HG02840 (cell line): ENCODE results near the gene ZNRF4.
"Not testable (repeated sequence)": the region's sequence is repeated elsewhere in the genome, so short reads cannot be mapped to it uniquely, and the experiment has no call there.

ENCODE experiments used
- ATAC-seq: cut with Tn5 transposase; IDR thresholded peaks from one replicate; pipeline ENCODE4 v1.9.1; 2021; ENCODE audit warnings: mild to moderate bottlenecking, moderate library complexity, moderate number of reproducible peaks; ENCODE audit not compliant: unreplicated experiment, low FRiP score

Gene ZNRF4, protein sequence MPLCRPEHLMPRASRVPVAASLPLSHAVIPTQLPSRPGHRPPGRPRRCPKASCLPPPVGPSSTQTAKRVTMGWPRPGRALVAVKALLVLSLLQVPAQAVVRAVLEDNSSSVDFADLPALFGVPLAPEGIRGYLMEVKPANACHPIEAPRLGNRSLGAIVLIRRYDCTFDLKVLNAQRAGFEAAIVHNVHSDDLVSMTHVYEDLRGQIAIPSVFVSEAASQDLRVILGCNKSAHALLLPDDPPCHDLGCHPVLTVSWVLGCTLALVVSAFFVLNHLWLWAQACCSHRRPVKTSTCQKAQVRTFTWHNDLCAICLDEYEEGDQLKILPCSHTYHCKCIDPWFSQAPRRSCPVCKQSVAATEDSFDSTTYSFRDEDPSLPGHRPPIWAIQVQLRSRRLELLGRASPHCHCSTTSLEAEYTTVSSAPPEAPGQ

DNA sequence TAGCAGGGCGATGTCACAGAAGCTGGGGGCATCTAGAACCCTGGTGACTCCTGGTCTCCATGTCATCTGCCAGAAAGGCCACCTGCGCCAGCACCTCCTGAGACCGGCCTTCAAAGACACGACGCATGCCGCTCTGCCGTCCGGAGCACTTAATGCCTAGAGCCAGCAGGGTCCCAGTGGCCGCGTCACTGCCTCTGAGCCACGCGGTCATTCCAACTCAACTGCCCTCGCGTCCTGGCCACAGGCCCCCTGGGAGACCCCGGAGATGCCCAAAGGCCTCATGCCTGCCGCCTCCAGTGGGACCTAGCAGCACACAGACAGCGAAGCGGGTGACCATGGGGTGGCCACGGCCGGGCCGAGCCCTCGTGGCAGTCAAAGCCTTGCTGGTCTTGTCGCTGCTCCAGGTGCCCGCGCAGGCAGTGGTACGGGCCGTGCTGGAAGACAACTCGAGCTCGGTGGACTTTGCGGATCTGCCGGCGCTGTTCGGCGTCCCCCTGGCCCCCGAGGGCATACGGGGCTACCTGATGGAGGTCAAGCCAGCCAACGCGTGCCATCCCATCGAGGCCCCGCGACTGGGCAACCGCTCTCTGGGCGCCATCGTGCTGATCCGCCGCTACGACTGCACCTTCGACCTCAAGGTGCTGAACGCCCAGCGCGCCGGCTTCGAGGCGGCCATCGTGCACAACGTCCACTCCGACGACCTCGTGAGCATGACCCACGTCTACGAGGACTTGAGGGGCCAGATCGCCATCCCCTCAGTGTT is at the start of gene ZNRF4:
Gene ZNRF4 (plus strand): TSS at position 51 of the 763 bp plus-strand sequence. CDS start 75 bp downstream, at position 126.
- ATAC-seq = no peak

DNA sequence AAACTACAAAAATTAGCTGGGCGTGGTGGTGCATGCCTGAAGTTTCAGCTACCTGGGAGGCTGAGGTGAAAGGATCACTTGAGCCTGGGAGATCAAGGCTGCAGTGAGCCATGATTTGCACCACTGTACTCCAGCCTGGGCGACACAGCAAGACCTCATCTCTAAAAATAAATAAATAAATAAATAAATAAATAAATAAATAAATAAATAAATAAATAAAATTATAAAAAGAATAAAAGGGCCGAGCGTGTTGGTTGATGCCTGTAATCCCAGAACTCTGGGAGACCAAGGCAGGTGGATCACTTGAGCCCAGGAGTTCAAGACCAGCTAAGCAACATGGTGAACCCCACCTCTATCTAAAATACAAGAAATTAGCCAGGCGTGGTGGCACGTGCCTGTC is 49.0 kb upstream of the ZNRF4 start:
- not testable (repeated sequence) for ATAC-seq

DNA sequence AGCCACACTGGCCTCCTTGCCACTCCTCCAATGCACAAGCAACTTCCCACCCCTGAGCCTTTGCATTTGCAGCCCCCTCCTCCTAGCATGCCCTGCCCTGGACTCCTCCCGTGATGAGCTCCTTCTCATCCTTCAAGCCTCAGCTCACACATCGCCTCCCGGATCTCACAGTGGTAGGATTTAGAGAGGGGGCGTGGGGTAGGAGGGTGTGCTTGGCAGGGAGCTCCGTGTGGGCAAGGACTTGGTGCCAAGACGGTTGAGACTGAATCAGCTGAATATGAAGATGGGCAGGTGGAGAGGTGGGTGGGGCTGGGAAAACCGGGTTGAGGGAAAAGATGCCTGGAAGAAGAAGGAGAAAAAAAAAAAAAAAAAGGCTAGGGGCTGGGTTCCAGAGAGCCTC is 48.4 kb upstream of the ZNRF4 start:
- ATAC-seq = no peak

DNA sequence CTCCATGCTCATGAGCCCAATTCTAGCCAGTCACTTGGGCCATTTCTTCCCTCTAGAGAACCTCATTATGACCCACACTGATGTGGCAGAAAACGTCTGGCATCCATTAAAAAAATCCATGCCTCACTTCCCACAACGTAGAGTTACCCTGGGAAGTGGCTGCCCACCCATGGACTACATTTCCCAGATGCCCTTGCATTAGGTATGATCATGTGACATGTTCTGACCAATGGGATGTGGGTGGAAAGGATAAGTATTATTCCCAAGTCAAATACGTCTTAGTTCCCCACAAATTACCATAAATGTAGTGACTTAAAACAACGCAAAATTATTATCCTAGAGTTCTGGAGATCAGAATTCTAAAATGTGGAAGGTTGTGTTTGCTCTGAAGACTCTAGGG is 47.9 kb upstream of the ZNRF4 start:
- ATAC-seq = no peak

DNA sequence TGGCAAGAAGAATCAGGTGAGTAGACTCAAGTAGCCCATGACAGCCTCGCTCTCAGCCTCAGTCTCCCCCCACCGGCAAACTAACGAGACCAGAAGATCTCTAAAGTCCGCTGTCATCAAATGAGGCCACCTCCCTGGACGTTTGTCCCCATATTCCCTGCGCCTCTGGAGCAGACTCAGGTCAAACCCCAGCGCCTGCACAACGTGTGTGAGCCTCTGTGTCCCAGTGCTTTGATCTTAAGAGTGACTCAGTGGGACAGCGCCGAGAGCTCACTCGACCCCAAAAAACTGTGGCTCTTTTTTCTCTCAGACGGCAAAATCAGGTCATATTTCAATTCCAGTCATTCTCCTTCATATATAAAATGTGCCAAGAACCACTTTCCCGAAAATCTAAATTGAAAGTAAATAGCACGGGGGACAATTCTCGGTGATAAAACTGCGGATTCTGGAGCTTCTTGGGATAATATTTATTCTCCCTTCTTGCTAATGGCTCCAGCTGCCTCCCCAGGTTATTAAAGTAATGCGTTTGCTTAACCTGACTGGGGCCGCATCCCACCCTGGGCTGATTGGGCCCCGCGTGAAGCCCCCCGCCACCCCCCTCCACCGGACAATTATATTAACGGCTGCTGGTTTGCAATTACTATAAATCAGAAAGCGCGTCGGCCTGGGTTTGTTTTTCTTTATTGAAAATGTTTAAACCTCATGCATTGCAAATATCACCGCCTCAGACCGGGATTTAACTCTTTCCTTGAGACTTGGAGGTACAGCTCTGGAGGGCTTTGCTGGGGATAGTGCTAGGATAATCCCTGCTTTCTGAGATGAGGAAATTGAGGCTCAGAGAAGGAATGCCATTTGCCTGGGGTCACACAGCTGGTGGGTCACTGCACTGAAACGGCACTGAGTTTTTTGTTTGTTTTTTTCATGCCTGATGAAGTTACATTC is 37.5 kb upstream of the ZNRF4 start:
- no peak for ATAC-seq

DNA sequence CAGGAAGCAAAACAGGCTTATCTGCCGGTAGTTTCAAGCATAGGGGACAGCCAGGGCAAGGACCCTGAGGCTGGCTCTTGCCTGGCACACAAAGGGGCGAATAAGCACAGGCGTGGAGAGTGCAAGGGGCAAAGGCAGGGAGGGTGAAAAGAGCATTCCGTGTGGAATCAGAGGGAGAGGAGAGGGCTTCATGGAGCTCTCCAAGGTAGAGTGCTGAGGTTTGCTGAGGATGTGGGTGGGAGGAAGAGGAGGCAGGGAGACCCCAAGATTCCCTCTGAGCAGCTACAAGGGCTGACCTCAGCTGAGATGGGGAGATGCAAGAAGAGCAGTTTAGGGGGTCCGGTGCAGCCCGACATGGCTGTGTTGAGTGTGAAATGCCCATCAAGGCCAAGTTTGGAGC is 36.5 kb upstream of the ZNRF4 start:
- ATAC-seq = no peak

DNA sequence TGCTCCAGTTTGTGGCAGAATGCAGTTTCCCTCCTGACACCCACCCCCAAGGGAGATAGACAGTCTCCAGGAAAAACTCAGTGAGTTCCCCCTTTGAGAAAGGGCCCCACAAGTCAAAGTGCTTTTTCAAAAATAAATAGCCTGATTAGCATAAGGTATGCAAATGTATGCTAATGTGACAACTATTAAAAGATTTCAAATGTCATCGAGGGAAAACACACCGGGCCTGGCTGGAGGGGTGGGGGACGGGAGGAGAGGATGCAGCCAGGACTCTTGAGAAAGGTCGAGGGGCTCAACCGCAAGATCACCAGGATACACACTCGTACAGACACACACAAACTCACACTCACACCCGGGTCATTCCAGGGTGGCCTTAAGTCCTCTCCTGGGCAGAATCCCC is 34.3 kb upstream of the ZNRF4 start:
- ATAC-seq = no peak

DNA sequence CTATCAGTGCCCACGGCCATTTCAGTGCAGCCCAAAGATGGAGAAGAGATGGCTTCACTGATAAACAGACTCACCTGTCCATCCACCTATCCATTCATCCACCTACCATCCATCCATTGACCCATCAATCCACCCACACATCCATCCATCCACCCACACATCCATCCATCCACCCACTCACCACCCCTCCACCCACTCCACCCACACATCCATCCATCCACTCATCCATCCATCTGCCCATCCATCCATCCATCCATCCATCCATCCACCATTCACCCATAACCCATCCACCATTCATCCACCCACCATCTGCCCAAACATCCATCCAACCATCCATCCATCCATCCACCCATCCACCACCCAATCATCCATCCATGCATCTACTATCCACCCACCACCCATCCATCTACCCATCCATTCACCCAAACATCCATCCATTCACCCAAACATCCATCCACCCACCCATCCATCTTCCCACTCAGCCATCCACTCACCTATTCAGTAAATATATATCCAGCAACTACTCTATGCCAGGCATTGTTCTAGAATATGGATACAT is 31.6 kb upstream of the ZNRF4 start:
- no peak for ATAC-seq

DNA sequence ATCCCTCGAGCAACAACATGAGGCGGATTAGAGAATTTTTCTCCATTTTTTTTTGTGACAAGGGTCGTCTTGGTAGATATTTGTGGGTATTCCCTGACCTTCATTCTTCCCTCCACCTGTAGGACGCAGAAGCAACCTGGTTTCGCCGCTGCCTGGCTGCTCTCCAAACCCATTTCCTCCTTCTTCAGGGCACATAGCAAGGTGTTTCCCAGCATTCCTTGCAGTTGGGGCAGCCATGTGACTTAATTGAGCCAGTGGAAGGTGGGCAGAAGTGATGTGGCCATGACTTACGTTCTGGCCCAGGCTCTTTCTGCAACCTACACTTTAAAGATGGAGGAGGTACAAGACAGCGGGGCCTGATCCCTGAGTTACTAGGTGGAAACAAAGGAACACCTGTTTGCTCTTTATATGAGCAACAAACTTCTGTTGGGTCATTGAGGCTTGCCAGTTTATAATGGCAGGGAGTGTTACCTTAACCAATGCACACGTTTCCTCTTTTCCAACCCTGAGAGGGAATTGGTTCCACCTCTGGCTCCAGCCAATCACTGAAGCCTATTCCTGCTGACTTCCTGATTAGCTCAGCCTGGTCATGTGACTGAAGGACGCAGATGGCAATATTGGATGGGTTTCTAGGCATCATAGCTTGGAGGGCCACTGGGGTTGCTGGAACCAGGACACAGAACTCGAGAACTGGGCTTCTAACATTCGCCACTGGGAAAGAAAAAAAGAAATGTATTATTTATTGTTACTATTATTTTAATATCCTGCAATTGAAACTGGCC is 30.8 kb upstream of the ZNRF4 start:
- ATAC-seq = no peak

DNA sequence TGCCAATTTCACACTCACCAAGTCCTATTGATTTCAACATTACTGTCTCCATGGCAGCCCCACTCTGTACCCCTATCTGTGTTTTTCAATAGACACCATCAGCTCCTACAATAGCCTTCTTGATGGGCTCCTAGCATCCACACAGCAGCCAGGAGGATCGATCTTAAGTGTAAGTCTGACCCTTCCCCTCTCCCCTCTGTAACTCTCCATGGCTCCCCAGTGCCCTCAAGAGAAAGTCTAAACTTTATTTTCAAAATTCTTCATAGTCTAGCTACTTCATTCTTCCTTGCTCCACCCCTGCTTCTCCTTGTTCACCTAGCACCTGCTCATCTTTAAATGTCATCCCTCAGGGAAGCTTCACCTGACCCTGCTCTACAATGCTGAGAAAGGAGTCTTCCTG is 30.0 kb upstream of the ZNRF4 start:
- no peak for ATAC-seq

DNA sequence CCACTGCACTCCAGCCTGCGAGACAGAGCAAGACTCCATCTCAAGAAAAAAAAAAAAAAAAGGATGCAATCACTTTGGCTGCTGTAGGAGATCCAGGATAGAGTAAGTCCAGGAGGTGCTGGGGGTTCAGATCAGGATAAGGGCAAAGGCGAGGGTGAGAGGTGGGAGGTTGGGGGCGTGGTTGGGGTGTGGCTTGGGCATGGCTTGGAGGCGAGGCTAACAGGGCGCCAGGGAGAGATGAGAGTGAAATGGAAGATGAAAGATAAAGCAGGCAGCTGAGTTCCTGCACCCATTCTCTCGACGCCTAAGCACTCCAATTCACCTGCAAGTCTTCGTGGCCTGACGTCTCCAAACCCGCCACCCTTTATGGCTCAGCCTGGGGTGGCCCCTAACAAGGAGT is 25.0 kb upstream of the ZNRF4 start:
- no peak for ATAC-seq

DNA sequence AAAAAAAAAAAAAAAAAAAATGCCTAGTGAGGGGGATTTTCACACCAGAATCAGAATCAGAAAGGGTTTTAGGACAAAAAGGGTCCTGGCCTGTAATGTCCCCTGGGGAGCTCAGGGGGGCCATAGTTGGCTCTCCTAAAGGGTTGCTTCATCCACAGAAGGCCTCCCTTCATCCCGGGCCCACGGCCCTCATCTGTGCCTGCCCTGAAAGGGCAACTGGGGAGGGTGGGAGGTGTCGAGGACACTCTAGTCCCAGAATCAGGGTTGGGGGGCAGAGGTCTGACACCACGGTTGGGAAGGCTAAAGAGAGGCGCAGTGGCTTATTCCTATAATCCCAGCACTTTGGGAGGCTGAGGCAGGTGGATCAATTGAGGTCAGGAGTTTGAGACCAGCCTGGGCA is 22.5 kb upstream of the ZNRF4 start:
- no peak for ATAC-seq

DNA sequence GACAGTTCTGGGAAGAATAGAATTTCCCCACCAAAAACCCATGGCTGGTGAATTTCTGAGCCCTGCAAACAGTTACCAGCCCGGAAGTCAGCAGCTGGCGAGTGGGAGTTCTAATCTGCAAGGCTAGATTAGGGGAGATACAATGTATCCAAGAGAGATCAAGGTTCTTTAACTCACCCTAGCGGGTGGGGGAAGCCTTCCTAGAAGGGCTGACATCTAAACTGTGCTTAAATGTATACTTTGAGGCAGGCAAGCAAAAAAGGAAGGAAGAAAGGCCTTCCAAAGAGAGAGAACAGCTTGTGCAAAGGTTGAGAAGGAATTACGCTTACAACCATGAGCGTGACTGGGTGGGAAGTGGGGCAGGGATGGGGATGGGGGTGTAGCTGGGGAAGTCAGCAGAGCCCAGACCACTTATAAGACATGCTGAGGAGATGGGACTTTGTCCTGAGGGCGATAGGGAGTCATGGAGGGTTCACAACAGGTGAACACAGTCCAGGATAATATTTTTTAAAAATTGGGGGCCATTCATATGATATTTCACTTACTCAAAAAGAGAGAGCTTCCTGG is 20.8 kb upstream of the ZNRF4 start:
- ATAC-seq = no peak

DNA sequence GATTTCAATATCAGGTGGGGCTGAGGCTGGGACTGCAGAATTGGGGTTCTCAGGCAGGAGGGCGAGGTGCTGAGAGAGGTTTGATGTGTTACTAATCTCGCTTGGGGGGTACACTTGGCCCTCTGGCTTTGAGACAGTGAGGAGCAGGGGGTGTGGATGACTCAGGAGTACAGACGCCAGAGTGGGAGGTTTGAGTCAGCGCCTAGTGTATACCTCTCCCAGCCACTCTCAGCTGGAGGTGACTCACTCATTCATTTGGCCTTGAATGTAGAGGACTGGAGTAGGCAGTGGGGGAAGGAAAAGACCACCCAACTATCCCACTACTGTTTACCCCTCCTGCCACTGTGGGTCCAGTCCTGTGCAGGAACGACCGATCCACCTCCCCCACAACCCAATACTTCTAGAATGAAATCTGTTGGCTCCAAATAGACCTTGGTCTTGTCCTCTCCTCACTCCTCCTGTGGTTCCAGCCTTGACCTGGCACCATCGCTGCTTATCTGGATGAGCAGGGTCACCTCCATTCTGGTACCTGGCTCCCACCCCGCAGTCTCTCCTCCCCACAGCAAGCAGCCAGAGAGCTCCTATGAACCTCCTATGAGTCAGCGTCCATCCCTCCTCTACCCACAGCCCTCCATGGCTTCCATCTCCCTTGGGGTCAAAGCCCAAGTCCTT is 20.1 kb upstream of the ZNRF4 start:
- ATAC-seq = no peak

DNA sequence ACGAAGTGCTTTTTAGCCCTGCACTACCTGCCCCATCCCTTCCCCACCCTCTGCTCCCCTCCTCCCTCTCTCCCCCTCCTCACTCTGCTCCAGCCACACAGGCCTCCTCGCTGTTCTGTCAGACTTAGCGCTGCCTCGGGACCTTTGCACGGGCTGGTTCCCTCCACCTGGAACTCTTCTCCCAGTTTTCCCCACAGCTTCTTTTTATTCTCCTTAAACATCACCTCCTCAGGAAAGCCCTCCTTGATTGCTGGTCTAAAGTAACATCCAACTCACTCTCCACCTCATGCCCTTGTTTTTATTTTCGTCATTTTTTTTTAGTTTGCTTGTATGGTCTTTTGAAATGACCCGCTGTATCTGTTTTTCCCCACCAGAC is 19.6 kb upstream of the ZNRF4 start:
- no peak for ATAC-seq

DNA sequence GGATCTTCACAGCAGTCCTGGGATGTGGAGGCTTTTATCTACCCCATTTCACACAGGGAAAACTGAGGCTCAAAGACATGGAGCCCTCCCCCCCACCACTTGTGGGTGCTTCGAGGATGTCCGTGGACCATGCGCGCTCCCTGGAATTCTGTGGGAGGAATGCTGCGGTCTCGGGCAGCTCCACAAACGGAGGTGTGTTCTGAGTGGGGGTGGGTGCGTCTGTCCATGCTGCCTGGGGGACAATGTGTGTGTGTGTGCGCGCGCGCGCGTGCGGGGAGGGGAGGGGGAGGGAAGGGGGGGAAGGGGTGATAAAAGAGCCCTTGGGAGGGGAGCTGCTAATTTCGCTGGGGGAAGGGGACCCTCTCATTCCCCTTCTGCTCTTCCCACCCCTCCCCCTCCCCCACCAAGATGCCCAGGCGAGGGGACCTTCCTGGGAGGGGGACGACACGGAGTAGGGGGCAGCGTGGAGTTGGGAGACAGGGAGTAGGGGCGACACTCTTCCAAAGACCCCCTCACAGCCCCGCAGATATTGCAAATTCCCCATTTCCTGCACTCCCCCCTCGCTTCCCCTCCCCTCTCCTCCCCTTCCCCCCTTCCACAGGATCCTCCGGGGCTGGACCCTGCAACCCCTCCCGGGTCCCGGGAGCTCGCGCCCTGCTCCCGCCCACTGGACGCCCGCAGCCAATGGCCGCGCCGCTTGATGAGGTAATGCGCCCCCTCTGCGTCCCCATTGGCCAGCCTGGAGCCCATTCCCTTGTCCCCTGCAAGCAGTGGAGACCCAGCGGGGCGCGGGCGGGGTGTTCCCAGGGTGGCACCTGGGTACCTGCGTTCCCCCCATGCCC is 18.9 kb upstream of the ZNRF4 start:
- no peak for ATAC-seq

DNA sequence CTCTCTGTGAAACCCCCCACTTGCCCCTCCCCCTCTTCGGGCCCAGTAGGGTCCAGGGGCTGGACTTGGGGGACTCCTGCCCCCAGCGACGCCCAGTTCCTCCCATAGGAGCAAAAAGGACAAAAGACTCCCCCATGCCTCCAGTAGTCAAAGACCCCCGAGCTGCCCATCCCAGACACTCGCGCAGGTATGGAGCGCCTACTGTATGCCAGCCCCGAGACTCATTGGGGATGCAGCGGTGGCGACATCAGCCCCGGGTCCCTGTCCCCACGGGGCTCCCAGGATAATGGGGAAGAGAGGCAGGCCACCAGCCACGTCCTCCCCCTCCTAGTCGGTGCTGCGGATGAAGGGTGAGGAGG is 18.3 kb upstream of the ZNRF4 start:
- no peak for ATAC-seq

DNA sequence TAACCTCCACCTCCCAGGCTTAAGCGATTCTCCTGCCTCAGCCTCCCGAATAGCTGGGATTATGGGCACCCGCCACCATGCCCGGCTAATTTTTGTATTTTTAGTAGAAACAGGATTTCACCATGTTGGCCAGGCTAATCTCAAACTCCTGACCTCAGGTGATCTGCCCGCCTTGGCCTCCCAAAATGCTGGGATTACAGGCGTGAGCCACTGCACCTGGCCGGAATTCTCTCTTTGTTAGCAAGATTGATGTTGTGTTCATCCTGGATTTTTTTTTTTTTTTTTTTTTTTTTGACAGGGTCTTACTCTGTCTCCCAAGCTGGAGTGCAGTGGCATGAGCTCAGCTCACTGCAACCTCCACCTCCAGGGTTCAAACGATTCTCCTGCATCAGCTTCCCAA is 16.5 kb upstream of the ZNRF4 start:
- ATAC-seq = not testable (repeated sequence)
